NCI-H1092 treated with DMSO at 0.1 percent for 48 hours (cell line): Measurements from ENCODE around the gene NUP43.
"Not testable (repeated sequence)": the region's sequence is repeated elsewhere in the genome, so short reads cannot be mapped to it uniquely, and the experiment has no call there.

ENCODE experiments used
- DNase-seq: peaks from one replicate; lab custom pipeline; 2025; lab: John Stamatoyannopoulos, UW

The NUP43 gene

GRCh38 chr6:149691201-149691600 lies 55.1 kb downstream of the NUP43 start:
- DNase-seq = no peak

GRCh38 chr6:149686230-149686629 lies 60.1 kb downstream of the NUP43 start:
- no peak for DNase-seq

DNA sequence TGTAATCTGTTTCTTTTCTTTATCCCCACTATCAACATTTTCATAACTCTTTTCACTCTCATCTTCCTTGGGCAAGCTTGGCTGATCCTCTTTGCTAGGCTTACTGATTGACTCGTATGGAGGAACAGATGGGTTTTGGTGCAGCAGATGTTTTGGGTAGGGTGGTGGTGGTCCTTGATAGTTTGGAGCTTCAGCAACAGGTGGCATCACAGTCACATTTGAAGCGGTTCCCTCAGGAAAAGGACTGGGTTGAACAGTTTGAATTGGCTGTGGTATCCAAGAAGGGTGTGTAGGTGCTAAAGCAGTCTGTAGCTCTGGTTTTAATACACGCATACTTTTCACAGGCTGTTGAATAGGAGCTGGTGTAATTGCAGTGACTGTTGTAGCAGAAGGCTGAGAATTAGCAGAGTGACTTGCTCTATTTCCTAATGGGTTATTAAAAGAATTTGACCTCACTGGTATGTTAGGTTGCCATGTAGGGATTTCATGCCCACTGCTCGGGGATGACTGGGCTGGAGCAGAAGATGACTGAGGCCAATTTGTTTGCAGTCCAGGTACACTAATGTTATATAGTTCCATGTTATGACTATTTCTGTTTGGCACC lies 63.0 kb downstream of the NUP43 start:
- no peak for DNase-seq

DNA sequence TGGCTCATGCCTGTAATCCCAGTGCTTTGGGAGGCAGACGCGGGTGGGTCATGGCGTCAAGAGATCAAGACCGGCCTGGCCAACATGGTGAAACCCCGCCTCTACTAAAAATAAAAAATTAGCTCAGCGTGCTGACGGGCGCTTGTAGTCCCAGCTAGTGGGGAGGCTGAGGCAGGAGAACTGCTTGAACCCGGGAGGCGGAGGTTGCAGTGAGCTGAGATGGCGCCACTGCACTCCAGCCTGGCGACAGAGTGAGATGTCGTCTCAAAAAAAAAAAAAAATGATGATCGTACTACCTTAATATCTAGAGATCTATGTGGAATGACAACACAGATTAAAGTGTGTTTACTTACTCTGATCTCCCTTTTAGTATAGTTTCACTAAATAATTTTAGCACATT lies 64.5 kb downstream of the NUP43 start:
- not testable (repeated sequence) for DNase-seq

DNA sequence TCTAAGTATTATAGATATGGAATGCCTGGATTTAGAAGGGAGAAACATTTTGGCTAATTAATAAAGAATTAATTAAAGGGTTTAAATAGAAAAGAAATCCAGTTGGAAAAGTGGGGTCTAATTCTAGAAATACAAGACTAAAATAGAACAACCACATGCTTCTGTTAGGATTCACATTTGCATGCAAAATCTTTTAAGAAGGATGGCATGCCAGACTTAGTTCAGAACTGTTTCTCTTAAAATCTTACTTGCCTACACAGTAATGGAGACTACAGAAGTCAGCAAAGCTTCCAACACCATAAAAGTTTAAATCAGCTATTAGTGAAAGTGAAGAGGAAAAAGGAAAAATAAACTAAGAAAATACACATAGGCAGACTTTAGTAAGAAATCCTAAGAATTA lies 65.1 kb downstream of the NUP43 start:
- no peak for DNase-seq

- DNase-seq = no peak
Measured at GRCh38 chr6:149680503-149680902, 65.8 kb downstream of the NUP43 start.
